Astrocyte of the cerebellum (primary cell): ENCODE measurements around the gene LIN28A.

Experiments used
- DNase-seq: peaks from one replicate; pipeline ENCODE4 v3.0.0-alpha.2; 2011; ENCODE audit warnings: low read depth
- H3K4me3 ChIP-seq: 2 replicates; pipeline ENCODE4 v1.5.1; 2011; ENCODE audit warnings: mild to moderate bottlenecking, low read depth, low read length, moderate library complexity
- CTCF ChIP-seq: IDR thresholded peaks from 2 replicates; pipeline ENCODE4 v1.5.1; 2012; ENCODE audit warnings: low read length, low read depth, moderate library complexity, mild to moderate bottlenecking; ENCODE audit errors: missing control alignments
- in situ Hi-C: cut with HindIII; loops from 2 replicates; pipeline ENCODE4 v1.10.0; 2017; ENCODE audit warnings: low sequenced_read_pairs

Gene LIN28A

GRCh38 chr1:26470878-26471497 lies 60.4 kb downstream of the LIN28A start:
- no peak for TF ChIP-seq CTCF
- DNase-seq, result no peak
- in situ Hi-C loops, result no loop called here
- H3K4me3 ChIP-seq, result peak overlapping the region; percentile 82

GRCh38 chr1:26471498-26472319 lies 61.1 kb downstream of the LIN28A start:
- DNase-seq, result peak; percentile 23
- H3K4me3 ChIP-seq, result peak overlapping the region; percentile 82
- TF ChIP-seq CTCF, result no peak
- in situ Hi-C loops, result no loop called here

- in situ Hi-C loops, result no loop called here
- TF ChIP-seq CTCF, result no peak
- H3K4me3 ChIP-seq, result peak within 1 kb of the TSS; percentile 82
- peak; percentile 63 for DNase-seq
These were observed 61.8 kb downstream of the LIN28A start, which contains the start of gene HMGN2 for GRCh38 chr1:26472320-26472900. TSS of gene HMGN2 (plus strand) at chr1:26472440. CDS start at chr1:26472613, 173 bp downstream.

DNA sequence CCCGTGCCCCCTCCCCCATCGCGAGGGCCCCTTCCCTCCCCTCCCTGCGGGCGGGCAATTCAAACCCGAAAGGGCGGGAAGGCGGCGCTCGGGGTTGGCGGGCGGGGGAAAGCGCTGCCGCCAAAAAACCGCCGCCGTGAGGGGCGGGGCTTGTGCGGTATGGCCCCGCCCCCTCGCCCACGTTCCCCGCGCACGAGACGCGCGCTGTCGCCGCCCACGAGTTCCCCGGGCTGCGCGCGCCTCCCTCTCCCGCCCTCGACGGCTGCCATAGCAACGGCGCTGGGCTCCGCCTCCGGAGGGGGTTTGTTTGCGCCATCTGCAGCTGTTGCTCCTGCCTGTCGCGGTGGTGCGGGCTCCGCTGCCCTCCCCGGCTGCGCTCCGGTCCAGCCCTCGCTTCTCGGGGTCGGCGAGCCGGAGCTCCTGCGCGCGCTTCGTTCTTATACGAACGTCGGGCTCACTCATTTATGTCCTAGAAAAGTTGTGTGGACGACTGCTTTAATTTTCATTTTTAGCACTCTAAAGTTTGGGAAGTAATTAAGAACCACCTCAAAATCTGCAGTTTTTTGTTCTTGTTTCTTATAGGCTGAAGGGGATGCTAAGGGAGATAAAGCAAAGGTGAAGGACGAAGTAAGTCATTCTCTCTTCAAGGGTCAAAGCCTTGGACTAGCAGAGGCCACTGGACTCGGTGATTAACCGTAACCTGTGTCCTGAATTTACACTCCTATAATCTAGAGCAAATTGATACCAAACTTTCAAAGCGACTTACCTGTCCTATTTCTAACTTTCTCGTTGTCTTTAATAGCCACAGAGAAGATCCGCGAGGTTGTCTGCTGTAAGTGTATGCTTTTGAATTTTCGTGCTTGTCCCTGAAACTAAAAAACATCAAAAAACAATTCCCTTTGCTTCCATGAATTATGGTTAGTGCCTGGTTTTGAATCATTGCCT lies 62.6 kb downstream of the LIN28A start:
- H3K4me3 ChIP-seq, result peak overlapping the region; percentile 82
- TF ChIP-seq CTCF, result no peak
- in situ Hi-C loops, result no loop called here
- peak; percentile 77 for DNase-seq

GRCh38 chr1:26474818-26475217 lies 64.2 kb downstream of the LIN28A start:
- no peak for DNase-seq
- in situ Hi-C loops, result no loop called here
- no peak for TF ChIP-seq CTCF
- no peak overlapping the region for H3K4me3 ChIP-seq

GRCh38 chr1:26475989-26476388 lies 65.4 kb downstream of the LIN28A start:
- TF ChIP-seq CTCF, result no peak
- DNase-seq, result no peak
- no peak overlapping the region for H3K4me3 ChIP-seq
- in situ Hi-C loops, result no loop called here
